Right ventricle myocardium superior (tissue), 1 donor: ENCODE results near the gene NOG. TPM values are rescaled to one million over a fixed set of nuclear protein-coding genes. Genes with fewer than 3 reads are reported as not detected.

ENCODE experiments used
- ATAC-seq: fragments of 200-7000 bp; cut with Tn5 transposase; one replicate; pipeline ENCODE4 v1.9.1; 2020; ENCODE audit warnings: mild to moderate bottlenecking; ENCODE audit not compliant: poor library complexity
- DNase-seq: peaks from one replicate; pipeline ENCODE4 v3.0.0-alpha.2; 2020
- intact Hi-C: fragments of 100-400 bp; cut with DNase I; formaldehyde crosslinking; loops from one replicate; pipeline ENCODE4 v1.11.2; 2022
- total RNA-seq: library from RNA; stranded (reverse); fragmentation: NEBNext Ultra II Directional; extraction: Animal tissue kit (Norgen Biotek cat#: 25700); gene quantifications from one replicate; pipeline ENCODE4 v1.2.1, GENCODE V29; 2021
- donor health status: DM: no; HTN: yes; CAD: no; lungs with severe emphysema.

Gene NOG
- total RNA-seq, 1 donor from 2014 or later, result 0.65 TPM

- intact Hi-C loops, result no loop called here
- no peak for ATAC-seq
- DNase-seq, result no peak
Measured at GRCh38 chr17:56624912-56625311, 31.4 kb downstream of the NOG start.

DNA sequence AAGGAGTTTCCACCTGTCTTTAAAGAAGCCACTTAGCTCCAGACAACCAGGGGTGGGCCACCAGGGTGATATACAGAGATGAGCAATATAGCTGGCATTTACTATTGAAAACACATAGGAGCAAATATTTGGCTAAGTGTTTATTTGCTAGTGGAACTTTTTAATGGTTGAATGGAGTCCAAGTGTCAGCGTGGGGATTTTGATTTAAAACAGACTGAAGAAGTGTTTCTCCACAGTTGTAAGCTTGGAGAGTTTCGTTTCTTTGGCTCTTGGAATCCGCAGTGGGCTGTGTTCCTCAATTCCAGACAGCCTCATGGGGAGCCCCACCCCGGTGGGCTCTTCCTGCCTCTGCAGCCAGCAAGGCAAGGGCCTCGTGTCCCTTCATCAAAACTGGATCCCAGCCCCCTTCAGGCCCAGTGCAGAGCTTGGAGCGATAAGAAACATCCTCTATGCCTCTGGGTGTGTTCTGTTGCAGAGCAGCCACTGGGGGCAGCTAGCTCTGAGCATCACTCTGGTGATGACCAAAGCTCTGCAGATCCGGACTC, 36.1 kb downstream of the NOG start:
- ATAC-seq (no peak), DNase-seq (no peak)
- intact Hi-C loops, result no loop called here

GRCh38 chr17:56630202-56630601, 36.7 kb downstream of the NOG start:
- DNase-seq, result no peak
- intact Hi-C loops, result no loop called here
- no peak for ATAC-seq

- DNase-seq, result no peak
- intact Hi-C loops, result no loop called here
- no peak for ATAC-seq
Measured at GRCh38 chr17:56633681-56634080, 40.2 kb downstream of the NOG start.

DNA sequence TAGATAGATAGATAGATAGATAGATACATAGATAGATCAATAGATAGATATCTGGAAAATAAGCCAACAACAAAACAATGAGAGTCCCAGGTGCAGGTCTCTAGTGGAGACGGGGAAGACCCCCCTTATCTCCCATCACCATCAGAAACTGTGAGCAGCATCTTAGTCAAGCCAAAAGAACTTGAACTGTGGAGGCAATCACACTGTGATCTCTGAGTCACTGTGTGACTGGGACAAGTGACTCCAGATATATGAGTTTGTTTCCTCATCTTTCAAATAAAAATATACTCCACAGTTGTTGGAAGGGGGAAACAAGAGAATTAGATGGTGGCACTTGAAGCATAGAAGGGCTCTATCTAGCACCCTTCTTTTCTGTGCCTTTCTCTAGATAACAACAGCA, 42.1 kb downstream of the NOG start:
- no peak for ATAC-seq
- intact Hi-C loops, result no loop called here
- no peak for DNase-seq

GRCh38 chr17:56636265-56636664, 42.8 kb downstream of the NOG start:
- DNase-seq (no peak), ATAC-seq (no peak)
- intact Hi-C loops, result no loop called here

DNA sequence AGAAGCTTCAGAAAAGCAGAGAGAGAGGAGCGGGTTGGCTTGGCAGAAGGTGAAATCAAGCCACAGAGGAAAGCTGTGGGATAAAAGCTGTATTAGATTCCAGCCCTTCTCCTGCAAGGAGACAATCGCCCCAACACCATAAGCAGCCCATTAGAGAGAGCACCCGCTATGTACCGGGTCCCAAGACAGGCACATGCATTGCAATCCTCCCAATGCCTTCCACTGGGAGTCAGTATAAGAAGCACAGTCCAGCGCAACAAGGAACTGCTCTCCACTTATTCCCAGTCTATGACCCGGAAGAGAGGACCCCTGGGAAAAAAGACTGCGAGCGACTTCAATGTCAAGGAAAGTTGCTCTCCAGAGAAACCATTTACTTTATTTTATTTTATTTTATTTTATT, 43.8 kb downstream of the NOG start:
- no peak for ATAC-seq
- intact Hi-C loops, result no loop called here
- DNase-seq, result no peak

DNA sequence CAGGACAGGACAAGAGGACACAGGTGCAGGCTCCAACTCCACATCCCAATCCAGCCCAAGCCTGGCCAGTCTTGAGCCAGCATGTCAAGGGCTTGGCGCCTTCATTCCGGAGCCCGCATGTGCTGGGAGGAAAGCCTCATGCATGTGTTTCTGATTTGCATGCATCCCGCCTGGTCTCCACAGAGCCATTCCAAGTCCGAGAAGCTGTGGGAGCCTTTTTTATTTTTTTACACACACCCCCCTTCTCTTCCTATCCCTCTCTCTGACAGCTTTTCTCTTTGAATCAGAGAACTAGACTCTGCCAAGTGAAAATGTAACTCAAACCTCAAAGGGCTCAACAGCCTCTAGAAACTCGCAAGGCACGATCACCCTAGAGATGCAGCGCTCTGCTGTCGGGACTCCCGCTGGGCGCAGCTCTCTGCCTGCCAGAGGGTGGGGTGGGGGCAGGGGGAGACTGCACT, 45.1 kb downstream of the NOG start:
- no peak for ATAC-seq

GRCh38 chr17:56639517-56639916, 46.0 kb downstream of the NOG start:
- intact Hi-C loops, result no loop called here
- no peak for ATAC-seq
- no peak for DNase-seq

More for the DNA sequence above, 45.1 kb downstream of the NOG start:
- DNase-seq, result no peak
- intact Hi-C loops, result no loop called here

- DNase-seq, result no peak
- intact Hi-C loops, result no loop called here
- no peak for ATAC-seq
Measured at GRCh38 chr17:56640116-56640515, 46.6 kb downstream of the NOG start.

DNA sequence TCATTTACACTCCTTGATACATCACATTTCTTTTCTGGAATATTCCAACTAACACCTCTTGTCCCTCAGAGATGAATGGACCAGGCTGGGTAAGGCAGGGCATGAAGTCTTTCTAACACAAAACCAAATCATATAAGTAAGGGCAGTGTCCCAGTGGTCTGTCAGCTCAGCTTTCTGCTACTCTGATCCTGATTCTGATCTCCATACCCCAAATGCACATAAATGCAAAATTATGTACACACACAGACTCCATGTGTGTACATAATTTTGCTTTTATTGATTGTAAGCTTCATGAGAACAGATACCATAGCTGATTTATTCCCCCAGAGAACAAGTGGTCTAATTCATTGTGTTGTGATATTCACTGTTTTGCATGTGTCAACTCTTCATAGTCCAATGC, 47.9 kb downstream of the NOG start:
- ATAC-seq (no peak), DNase-seq (no peak)
- intact Hi-C loops, result no loop called here

DNA sequence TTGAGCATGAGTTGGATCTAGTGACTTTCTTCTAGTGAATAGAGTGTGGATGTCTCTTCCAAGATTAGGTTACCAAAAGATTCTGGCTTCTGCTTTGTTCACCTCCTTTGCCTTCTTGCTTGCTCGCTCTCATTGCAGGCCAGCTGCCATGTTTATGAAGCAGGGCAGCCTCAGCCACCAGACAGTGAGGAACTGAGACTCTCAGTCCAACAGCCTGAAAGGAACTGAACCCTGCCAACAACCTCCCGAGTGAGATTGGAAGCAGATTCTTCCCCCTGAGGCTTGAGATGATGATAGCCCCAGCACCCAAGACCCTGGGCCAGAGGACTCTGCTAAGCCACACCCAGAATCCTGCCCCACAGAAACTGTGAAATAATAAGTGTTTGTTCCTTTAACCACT, 48.4 kb downstream of the NOG start:
- intact Hi-C loops, result no loop called here
- ATAC-seq (no peak), DNase-seq (no peak)

GRCh38 chr17:56642424-56642823, 48.9 kb downstream of the NOG start:
- DNase-seq (no peak), ATAC-seq (no peak)
- intact Hi-C loops, result no loop called here

Other genes starting within 250 kb of the NOG start
- gene C17orf67, start 240.2 kb downstream of the NOG start, total RNA-seq, result 1.1 TPM
- 3.0 TPM for gene DGKE, start 240.5 kb downstream of the NOG start, total RNA-seq